Measurements from ENCODE around the gene TRAF3IP1. TPM values are rescaled to one million over a fixed set of nuclear protein-coding genes. Genes with fewer than 3 reads are reported as not detected.

TRAF3IP1 gene
- total RNA-seq, 4 donors from 2014 or later: 8.5 to 20.8 (median 10.9) TPM

DNA sequence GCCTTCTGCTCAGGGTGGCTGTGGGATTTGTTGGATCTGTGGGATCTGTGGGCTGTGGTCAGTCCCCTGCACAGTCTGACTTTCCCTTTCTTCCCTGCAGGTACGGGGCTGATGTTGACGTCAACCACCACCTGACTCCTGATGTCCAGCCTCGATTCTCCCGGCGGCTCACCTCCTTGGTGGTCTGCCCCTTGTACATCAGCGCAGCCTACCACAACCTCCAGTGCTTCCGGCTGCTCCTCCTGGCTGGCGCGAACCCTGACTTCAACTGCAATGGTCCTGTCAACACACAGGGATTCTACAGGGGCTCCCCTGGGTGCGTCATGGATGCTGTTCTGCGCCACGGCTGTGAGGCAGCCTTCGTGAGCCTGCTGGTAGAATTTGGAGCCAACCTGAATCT lies 123.9 kb downstream of the TRAF3IP1 start:
- Histone ChIP-seq H3K27me3 (no peaks in the 10 kb centered on the region), H3K4me1 (peaks cover 14 to 18% of the 10 kb centered on the region in 2 donors), H3K36me3 (peaks cover 3 to 27% of the 10 kb centered on the region in 2 donors), H3K27ac (no peak overlapping the region), H3K9me3 (no peaks in the 10 kb centered on the region), H3K4me3 (no peak overlapping the region)
- peak in 1 of 2 donors; percentile 5 for DNase-seq
- TF ChIP-seq POLR2A (IDR thresholded peaks at IDR 0.05) (no peak), CTCF (IDR thresholded peaks at IDR 0.05 in 4 of 5, conservative IDR thresholded peaks at IDR 0.05 in 1 of 5) (no peak)
- intact Hi-C loops (cut with DNase I; ENCODE audit: low total_unique reads) (no loop called here), in situ Hi-C loops (cut with MboI; ENCODE audit: low sequenced_read_pairs in 4 of 4) (no loop called here)
- no peak for ATAC-seq

DNA sequence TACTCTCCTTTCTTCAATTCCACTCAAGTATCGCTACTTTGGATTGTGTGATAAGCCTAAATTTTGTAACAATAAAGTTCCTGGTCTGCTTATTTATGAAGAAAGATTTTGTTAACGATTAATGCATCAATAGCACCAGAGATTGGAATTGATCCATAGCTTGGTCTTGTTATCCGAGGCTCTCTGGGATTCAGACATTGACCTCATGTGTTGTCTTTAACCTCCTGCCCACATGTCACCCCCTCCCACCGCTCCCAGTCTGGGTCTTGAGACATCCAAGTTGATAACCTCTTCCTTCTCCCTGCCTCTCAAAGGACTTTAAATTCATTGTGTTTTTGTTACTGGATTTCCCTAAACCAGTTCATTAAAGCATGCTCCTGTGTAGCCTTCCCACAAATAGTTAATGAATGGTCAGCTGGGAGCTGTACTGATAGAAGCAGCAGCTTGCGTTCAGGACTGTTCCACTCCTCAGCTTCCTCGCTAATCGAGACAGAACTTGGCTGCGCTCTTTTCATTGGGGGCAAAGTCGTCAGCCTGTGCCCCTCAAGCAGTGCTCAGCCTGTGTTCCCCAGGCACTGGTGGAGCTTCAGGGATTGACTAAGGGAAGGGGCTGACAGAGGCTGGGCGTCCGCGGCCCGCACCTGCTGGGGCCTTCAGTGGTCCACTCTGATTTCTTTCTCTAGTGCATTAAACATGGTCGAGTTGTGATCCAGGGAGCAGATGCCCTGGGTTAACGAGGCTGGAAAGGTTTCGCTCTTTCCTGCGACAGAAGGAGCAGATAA lies 125.3 kb downstream of the TRAF3IP1 start:
- Histone ChIP-seq H3K27ac (no peak overlapping the region), H3K36me3 (peaks cover 3 to 27% of the 10 kb centered on the region in 2 donors), H3K27me3 (no peaks in the 10 kb centered on the region), H3K4me3 (no peak overlapping the region), H3K4me1 (peaks cover 15 to 23% of the 10 kb centered on the region in 2 donors), H3K9me3 (no peaks in the 10 kb centered on the region)
- DNase-seq: no peak
- intact Hi-C loops (cut with DNase I; ENCODE audit: low total_unique reads) (no loop called here), in situ Hi-C loops (cut with MboI; ENCODE audit: low sequenced_read_pairs in 4 of 4) (no loop called here)
- ATAC-seq: no peak
- no peak for TF ChIP-seq CTCF (IDR thresholded peaks at IDR 0.05 in 4 of 5, conservative IDR thresholded peaks at IDR 0.05 in 1 of 5)
- no peak for TF ChIP-seq POLR2A (IDR thresholded peaks at IDR 0.05)

- intact Hi-C loops (cut with DNase I; ENCODE audit: low total_unique reads): no loop called here
- Histone ChIP-seq H3K27ac (no peak overlapping the region), H3K27me3 (no peaks in the 10 kb centered on the region), H3K9me3 (no peaks in the 10 kb centered on the region), H3K4me1 (peaks cover 21 to 25% of the 10 kb centered on the region in 2 donors), H3K36me3 (peaks cover 3 to 27% of the 10 kb centered on the region in 2 donors), H3K4me3 (no peak overlapping the region)
- TF ChIP-seq POLR2A (IDR thresholded peaks at IDR 0.05) (no peak), CTCF (IDR thresholded peaks at IDR 0.05 in 4 of 5, conservative IDR thresholded peaks at IDR 0.05 in 1 of 5) (no peak)
- DNase-seq (no peak), ATAC-seq (no peak)
- in situ Hi-C loops (cut with MboI; ENCODE audit: low sequenced_read_pairs in 4 of 4): no loop called here
These were observed 126.1 kb downstream of the TRAF3IP1 start for GRCh38 chr2:238446371-238446770.

GRCh38 chr2:238448031-238448955 lies 128.0 kb downstream of the TRAF3IP1 start:
- in situ Hi-C loops (cut with MboI; ENCODE audit: low sequenced_read_pairs in 4 of 4): no loop called here
- intact Hi-C loops (cut with DNase I; ENCODE audit: low total_unique reads): no loop called here
- Histone ChIP-seq H3K27me3 (no peaks in the 10 kb centered on the region), H3K9me3 (no peaks in the 10 kb centered on the region), H3K36me3 (peaks cover 3 to 37% of the 10 kb centered on the region in 2 donors), H3K4me1 (peaks cover 21% of the 10 kb centered on the region in 2 donors), H3K27ac (peak overlapping the region in 1 of 4 donors; percentile 82), H3K4me3 (no peak overlapping the region)
- TF ChIP-seq POLR2A (IDR thresholded peaks at IDR 0.05): no peak
- TF ChIP-seq CTCF (IDR thresholded peaks at IDR 0.05 in 4 of 5, conservative IDR thresholded peaks at IDR 0.05 in 1 of 5): no peak
- ATAC-seq (no peak), DNase-seq (peak in 1 of 2 donors; percentile 10)
